AG04450 (cell line): ENCODE measurements around the gene LPIN3. TPM values are rescaled to one million over a fixed set of nuclear protein-coding genes. Genes with fewer than 3 reads are reported as not detected.

ENCODE experiments used
- CTCF ChIA-PET: fragments of 300-600, 350-600 bp; formaldehyde crosslinking; extraction: SDS; loops from one replicate; lab custom pipeline; 2022; ENCODE audit warnings: antibody characterized with exemption, inconsistent platforms; lab: Charles Lee
- POLR2A ChIA-PET: fragments of 350-600 bp; formaldehyde crosslinking; extraction: SDS; loops from one replicate; lab custom pipeline; 2021; ENCODE audit warnings: antibody characterized with exemption, inconsistent platforms; lab: Yijun Ruan, JAX
- DNase-seq: peaks from one replicate; pipeline ENCODE4 v3.0.0-alpha.2; 2011; ENCODE audit warnings: low read depth, low spot score
- H3K27ac ChIP-seq: one replicate; pipeline ENCODE4 v1.5.1; 2012; ENCODE audit warnings: low read depth, low read length, control low read depth
- H3K27me3 ChIP-seq: one replicate; pipeline ENCODE4 v1.6.0; 2012; ENCODE audit warnings: low read length; ENCODE audit not compliant: control insufficient read depth, insufficient read depth
- H3K4me3 ChIP-seq: 2 replicates; pipeline ENCODE4 v1.5.1; 2011; ENCODE audit warnings: mild to moderate bottlenecking, low read depth, low read length, control low read depth
- H3K9me3 ChIP-seq: 2 replicates; pipeline ENCODE4 v1.5.1; 2012; ENCODE audit warnings: low read length; ENCODE audit not compliant: control insufficient read depth, insufficient read depth
- polyA plus RNA-seq: library from polyadenylated mRNA; depleted of rRNA; stranded (reverse); fragments of >200 nt; gene quantifications from 2 replicates; pipeline ENCODE4 v1.2.3, GENCODE V29; 2011
- TF ChIP-seq, protein P1 (sequence below): IDR thresholded peaks from 2 replicates; pipeline ENCODE4 v1.5.1; 2011; ENCODE audit warnings: low read depth, low read length, control low read depth, inconsistent platforms

Gene LPIN3
- polyA plus RNA-seq, 1 experiment, result 1.2 TPM

DNA sequence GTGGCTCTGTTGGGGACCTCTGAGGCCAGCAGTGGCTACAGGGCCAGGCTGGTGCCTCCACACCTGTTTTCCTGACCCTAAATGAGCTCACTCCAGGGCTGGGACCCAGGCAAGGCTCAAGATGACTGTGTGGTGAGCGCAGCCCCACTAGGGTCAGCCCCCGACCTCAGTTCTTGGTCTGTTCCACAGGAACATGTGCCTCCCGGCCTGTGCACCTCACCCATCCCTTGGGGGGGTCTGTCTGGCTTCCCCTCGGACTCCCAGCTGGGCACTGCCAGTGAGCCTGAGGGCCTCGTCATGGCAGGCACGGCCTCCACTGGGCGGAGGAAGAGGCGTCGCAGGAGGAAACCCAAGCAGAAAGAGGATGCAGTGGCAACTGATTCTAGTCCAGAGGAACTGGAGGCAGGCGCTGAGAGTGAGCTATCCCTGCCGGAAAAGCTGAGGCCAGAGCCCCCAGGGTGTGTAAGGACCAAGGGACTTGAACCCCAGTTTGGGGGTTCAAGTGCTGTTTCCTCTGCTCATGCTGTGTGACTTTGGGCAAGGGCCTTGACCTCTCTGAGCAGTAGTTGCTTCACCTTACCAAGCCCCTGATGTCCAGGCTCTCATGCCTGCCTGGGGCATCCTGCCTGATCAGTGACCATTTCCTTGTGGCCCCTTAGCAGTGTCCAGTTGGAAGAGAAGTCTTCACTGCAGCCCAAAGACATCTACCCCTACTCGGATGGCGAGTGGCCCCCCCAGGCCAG, 8.0 kb downstream of the LPIN3 start:
- DNase-seq, result no peak
- H3K27me3 ChIP-seq, result no peaks in the 10 kb centered on the region
- TF ChIP-seq, protein P1, sequence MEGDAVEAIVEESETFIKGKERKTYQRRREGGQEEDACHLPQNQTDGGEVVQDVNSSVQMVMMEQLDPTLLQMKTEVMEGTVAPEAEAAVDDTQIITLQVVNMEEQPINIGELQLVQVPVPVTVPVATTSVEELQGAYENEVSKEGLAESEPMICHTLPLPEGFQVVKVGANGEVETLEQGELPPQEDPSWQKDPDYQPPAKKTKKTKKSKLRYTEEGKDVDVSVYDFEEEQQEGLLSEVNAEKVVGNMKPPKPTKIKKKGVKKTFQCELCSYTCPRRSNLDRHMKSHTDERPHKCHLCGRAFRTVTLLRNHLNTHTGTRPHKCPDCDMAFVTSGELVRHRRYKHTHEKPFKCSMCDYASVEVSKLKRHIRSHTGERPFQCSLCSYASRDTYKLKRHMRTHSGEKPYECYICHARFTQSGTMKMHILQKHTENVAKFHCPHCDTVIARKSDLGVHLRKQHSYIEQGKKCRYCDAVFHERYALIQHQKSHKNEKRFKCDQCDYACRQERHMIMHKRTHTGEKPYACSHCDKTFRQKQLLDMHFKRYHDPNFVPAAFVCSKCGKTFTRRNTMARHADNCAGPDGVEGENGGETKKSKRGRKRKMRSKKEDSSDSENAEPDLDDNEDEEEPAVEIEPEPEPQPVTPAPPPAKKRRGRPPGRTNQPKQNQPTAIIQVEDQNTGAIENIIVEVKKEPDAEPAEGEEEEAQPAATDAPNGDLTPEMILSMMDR, result no peak
- H3K4me3 ChIP-seq, result no peak overlapping the region
- H3K9me3 ChIP-seq, result no peaks in the 10 kb centered on the region
- ChIA-PET CTCF (interaction anchor here (0.6 to 2.2 kb wide), 5 partner anchors 9 to 385 kb away, joined by 3 to 9 read pairs (median 3); no protein-coding TSS in a partner anchor), POLR2A (no interaction called here)
- no peak overlapping the region for H3K27ac ChIP-seq

DNA sequence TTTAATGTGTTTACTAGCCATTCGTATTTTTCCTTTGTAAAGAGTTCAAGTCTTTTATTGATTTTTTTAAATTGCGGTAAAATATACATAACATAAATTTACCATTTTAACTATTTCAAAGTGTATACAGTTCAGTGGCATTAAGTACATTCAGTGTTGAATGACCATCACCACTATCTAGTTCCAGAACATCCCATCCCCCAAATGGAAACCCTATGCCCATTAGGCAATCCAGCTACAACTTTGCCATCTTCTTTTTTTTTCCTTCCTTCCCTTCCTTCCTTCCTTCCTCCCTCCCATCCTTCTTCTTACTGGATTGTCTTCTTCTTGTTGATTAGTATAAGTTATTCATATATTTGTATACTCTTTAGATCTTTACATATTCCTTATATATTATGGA, 8.6 kb downstream of the LPIN3 start:
- CTCF ChIA-PET, result interaction anchor here (1.0 to 2.2 kb wide), 2 partner anchors 10 to 386 kb away, joined by 3 to 9 read pairs; no protein-coding TSS in a partner anchor
- POLR2A ChIA-PET, result no interaction called here
- H3K27me3 ChIP-seq, result no peaks in the 10 kb centered on the region
- no peak overlapping the region for H3K4me3 ChIP-seq
- no peaks in the 10 kb centered on the region for H3K9me3 ChIP-seq
- TF ChIP-seq, protein P1, result no peak
- no peak overlapping the region for H3K27ac ChIP-seq
- no peak for DNase-seq

DNA sequence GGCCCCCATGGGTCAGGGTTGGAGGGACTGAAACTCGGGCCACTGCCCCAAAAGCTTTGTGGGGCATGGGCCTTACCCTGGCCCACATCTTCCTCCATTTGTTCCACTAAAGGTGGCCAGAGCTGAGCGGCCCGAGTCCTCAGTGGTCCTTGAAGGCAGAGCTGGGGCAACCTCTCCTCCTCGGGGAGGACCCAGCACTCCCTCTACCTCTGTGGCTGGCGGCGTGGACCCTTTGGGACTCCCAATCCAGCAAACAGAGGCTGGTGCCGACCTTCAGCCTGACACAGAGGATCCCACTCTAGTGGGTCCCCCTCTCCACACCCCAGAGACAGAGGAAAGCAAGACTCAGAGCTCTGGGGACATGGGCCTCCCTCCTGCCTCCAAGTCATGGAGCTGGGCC, 9.3 kb downstream of the LPIN3 start:
- H3K27me3 ChIP-seq, result no peaks in the 10 kb centered on the region
- H3K9me3 ChIP-seq, result no peaks in the 10 kb centered on the region
- no peak overlapping the region for H3K27ac ChIP-seq
- TF ChIP-seq, protein P1, result no peak
- CTCF ChIA-PET, result interaction anchor here (1.4 kb wide), 1 partner anchor 9 kb away, joined by 7 read pairs; the partner anchor contains the start of gene LPIN3
- POLR2A ChIA-PET, result no interaction called here
- no peak for DNase-seq
- H3K4me3 ChIP-seq, result no peak overlapping the region

DNA sequence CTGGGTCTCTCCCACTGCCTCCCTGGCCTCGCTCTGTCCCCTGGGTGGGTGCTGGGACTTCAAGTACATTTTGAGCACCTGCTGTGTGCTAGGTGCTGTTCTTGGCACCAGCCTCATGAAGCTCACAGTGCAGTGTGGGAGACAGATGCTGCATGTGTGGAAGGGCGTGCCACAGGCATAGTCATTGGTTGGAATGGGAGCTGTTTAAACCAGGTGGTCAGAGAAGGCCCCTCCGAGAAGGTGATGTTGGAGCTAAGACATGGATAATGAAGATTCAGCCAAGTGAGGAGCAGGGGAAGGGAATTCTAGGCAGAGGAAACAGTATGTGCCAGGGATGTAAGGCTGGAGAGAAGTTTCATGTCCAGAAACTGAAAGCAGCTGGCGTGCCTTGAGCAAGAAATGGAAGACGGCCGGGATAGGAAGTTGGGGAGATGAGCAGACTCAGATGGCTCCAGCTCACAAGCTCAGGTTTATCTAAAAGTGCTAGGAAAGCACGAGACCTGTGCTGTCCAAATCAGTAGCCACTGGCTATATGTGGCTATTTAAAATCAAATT, 9.9 kb downstream of the LPIN3 start:
- TF ChIP-seq, protein P1, result no peak
- ChIA-PET POLR2A (no interaction called here), CTCF (interaction anchor here (1.4 kb wide), 1 partner anchor 10 kb away, joined by 7 read pairs; the partner anchor contains the start of gene LPIN3)
- DNase-seq, result no peak
- no peaks in the 10 kb centered on the region for H3K27me3 ChIP-seq
- H3K4me3 ChIP-seq, result no peak overlapping the region
- no peak overlapping the region for H3K27ac ChIP-seq
- no peaks in the 10 kb centered on the region; the same call in 1 of the 2 replicates for H3K9me3 ChIP-seq

DNA sequence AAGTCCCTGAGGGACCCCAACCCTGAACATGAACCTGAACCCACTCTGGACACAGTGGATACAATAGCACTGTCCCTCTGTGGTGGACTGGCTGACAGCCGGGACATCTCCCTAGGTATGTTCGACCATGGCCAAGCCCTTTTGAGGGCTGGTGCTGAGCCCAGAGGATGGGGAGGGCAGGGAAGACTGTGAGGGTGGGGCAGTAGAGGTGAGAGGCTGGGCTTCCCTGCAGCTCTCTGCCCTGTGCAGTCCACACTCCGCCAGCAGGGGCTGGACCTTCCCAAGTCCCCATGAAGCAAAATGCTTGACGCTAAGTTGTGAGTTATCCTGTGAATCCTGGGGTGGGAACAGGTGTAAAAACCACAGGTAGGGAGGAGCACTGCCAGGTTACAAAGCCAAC, 11.5 kb downstream of the LPIN3 start:
- ChIA-PET POLR2A (no interaction called here), CTCF (no interaction called here)
- no peak overlapping the region for H3K4me3 ChIP-seq
- TF ChIP-seq, protein P1, result peak; percentile 29
- no peaks in the 10 kb centered on the region for H3K27me3 ChIP-seq
- H3K27ac ChIP-seq, result no peak overlapping the region
- H3K9me3 ChIP-seq, result no peaks in the 10 kb centered on the region; the same call in 1 of the 2 replicates
- no peak for DNase-seq
